WTC11 (cell line): ENCODE measurements around the gene NAV2. TPM values are rescaled to one million over a fixed set of nuclear protein-coding genes. Genes with fewer than 3 reads are reported as not detected.

Experiments
- CREB1 ChIP-seq: sonication (generic); formaldehyde crosslinking; IDR thresholded peaks from 2 replicates; pipeline ENCODE4 v1.8.0; 2023; ENCODE audit warnings: mild to moderate bottlenecking, missing genetic modification reagents
- ERG ChIP-seq: fragments of 250-450 bp; sonication (Bioruptor Pico); IDR thresholded peaks from 2 replicates; pipeline ENCODE4 v1.8.0; 2021; ENCODE audit warnings: mild to moderate bottlenecking
- FOXJ3 ChIP-seq: sonication (generic); formaldehyde crosslinking; IDR thresholded peaks from 2 replicates; pipeline ENCODE4 v1.9.0; 2021; ENCODE audit warnings: missing genetic modification reagents, mild to moderate bottlenecking, borderline replicate concordance
- FOXK1 ChIP-seq: sonication (generic); formaldehyde crosslinking; IDR thresholded peaks from 2 replicates; pipeline ENCODE4 v1.8.0; 2022; ENCODE audit warnings: mild to moderate bottlenecking, moderate library complexity, missing genetic modification reagents
- HMGA2 ChIP-seq: fragments of 250-450 bp; sonication (Bioruptor Pico); IDR thresholded peaks from 2 replicates; pipeline ENCODE4 v1.4.0; 2021; ENCODE audit warnings: mild to moderate bottlenecking, moderate library complexity
- KAT7 ChIP-seq: sonication (generic); formaldehyde crosslinking; IDR thresholded peaks from 2 replicates; pipeline ENCODE4 v1.8.1; 2023; ENCODE audit warnings: missing genetic modification reagents, mild to moderate bottlenecking, borderline replicate concordance
- NFE2L1 ChIP-seq: sonication (generic); formaldehyde crosslinking; IDR thresholded peaks from 2 replicates; pipeline ENCODE4 v1.8.1; 2023; ENCODE audit warnings: missing genetic modification reagents
- NR3C1 ChIP-seq: sonication (generic); formaldehyde crosslinking; conservative IDR thresholded peaks from 2 replicates; pipeline ENCODE4 v1.8.1; 2023; ENCODE audit warnings: low read depth, mild to moderate bottlenecking, missing genetic modification reagents
- PRDM15 ChIP-seq: sonication (generic); formaldehyde crosslinking; IDR thresholded peaks from 2 replicates; pipeline ENCODE4 v1.8.0; 2022; ENCODE audit warnings: missing genetic modification reagents
- TCF7 ChIP-seq: sonication (generic); formaldehyde crosslinking; IDR thresholded peaks from 2 replicates; pipeline ENCODE4 v1.8.0; 2022; ENCODE audit warnings: mild to moderate bottlenecking, low read depth, missing genetic modification reagents, moderate library complexity
- TEAD1 ChIP-seq: sonication (generic); formaldehyde crosslinking; IDR thresholded peaks from 2 replicates; pipeline ENCODE4 v1.8.0; 2022; ENCODE audit warnings: mild to moderate bottlenecking, missing genetic modification reagents
- ZBTB21 ChIP-seq: sonication (generic); formaldehyde crosslinking; IDR thresholded peaks from 2 replicates; pipeline ENCODE4 v1.8.1; 2023; ENCODE audit warnings: mild to moderate bottlenecking, missing genetic modification reagents, borderline replicate concordance
- ZNF121 ChIP-seq: sonication (generic); formaldehyde crosslinking; IDR thresholded peaks from 2 replicates; pipeline ENCODE4 v1.8.0; 2023; ENCODE audit warnings: missing genetic modification reagents
- ZNF232 ChIP-seq: sonication (generic); formaldehyde crosslinking; IDR thresholded peaks from 2 replicates; pipeline ENCODE4 v1.8.0; 2022; ENCODE audit warnings: mild to moderate bottlenecking, missing genetic modification reagents
- ZNF396 ChIP-seq: fragments of 250-450 bp; sonication (Bioruptor Pico); IDR thresholded peaks from 2 replicates; pipeline ENCODE4 v1.8.0; 2021; ENCODE audit warnings: mild to moderate bottlenecking, moderate library complexity, borderline replicate concordance
- ZNF416 ChIP-seq: fragments of 250-450 bp; sonication (Bioruptor Pico); IDR thresholded peaks from 2 replicates; pipeline ENCODE4 v1.9.0; 2021; ENCODE audit warnings: mild to moderate bottlenecking, inconsistent platforms
- ZNF671 ChIP-seq: fragments of 250-450 bp; sonication (Bioruptor Pico); IDR thresholded peaks from 2 replicates; pipeline ENCODE4 v1.8.0; 2021; ENCODE audit warnings: mild to moderate bottlenecking
- total RNA-seq: library from RNA; stranded (reverse); gene quantifications from 3 replicates; pipeline ENCODE4 v1.2.3, GENCODE V29; 2021
- TF ChIP-seq, protein P1 (sequence below): sonication (generic); formaldehyde crosslinking; conservative IDR thresholded peaks from 2 replicates; pipeline ENCODE4 v1.8.1; 2023; ENCODE audit warnings: mild to moderate bottlenecking, low read depth, missing genetic modification reagents, moderate library complexity
- TF ChIP-seq, protein P2 (sequence below): sonication (generic); formaldehyde crosslinking; IDR thresholded peaks from 2 replicates; pipeline ENCODE4 v1.8.0; 2022; ENCODE audit warnings: mild to moderate bottlenecking, missing genetic modification reagents
- TF ChIP-seq, protein P3 (sequence below): sonication (generic); formaldehyde crosslinking; IDR thresholded peaks from 2 replicates; pipeline ENCODE4 v1.8.1; 2022; ENCODE audit warnings: missing genetic modification reagents, borderline replicate concordance
- TF ChIP-seq, protein P4 (sequence below): sonication (generic); formaldehyde crosslinking; IDR thresholded peaks from 2 replicates; pipeline ENCODE4 v1.8.1; 2023; ENCODE audit warnings: mild to moderate bottlenecking, missing genetic modification reagents, borderline replicate concordance
- TF ChIP-seq, protein P5 (sequence below): fragments of 250-450 bp; sonication (Bioruptor Pico); IDR thresholded peaks from 2 replicates; pipeline ENCODE4 v1.9.0; 2021; ENCODE audit warnings: mild to moderate bottlenecking
- TF ChIP-seq, protein P6 (sequence below): sonication (generic); formaldehyde crosslinking; IDR thresholded peaks from 2 replicates; pipeline ENCODE4 v1.8.1; 2023; ENCODE audit warnings: mild to moderate bottlenecking, missing genetic modification reagents, moderate library complexity

The NAV2 gene
- total RNA-seq, 1 experiment from 2014 or later, result 42.8 TPM

- TF ChIP-seq, protein P1, sequence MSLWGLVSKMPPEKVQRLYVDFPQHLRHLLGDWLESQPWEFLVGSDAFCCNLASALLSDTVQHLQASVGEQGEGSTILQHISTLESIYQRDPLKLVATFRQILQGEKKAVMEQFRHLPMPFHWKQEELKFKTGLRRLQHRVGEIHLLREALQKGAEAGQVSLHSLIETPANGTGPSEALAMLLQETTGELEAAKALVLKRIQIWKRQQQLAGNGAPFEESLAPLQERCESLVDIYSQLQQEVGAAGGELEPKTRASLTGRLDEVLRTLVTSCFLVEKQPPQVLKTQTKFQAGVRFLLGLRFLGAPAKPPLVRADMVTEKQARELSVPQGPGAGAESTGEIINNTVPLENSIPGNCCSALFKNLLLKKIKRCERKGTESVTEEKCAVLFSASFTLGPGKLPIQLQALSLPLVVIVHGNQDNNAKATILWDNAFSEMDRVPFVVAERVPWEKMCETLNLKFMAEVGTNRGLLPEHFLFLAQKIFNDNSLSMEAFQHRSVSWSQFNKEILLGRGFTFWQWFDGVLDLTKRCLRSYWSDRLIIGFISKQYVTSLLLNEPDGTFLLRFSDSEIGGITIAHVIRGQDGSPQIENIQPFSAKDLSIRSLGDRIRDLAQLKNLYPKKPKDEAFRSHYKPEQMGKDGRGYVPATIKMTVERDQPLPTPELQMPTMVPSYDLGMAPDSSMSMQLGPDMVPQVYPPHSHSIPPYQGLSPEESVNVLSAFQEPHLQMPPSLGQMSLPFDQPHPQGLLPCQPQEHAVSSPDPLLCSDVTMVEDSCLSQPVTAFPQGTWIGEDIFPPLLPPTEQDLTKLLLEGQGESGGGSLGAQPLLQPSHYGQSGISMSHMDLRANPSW (CRISPR knock-in tag), result no peak
- TF ChIP-seq NFE2L1 (CRISPR knock-in tag), result 0 out of 2 replicates have a peak, but pooled peaks have one; percentile 66
- no peak for TF ChIP-seq NR3C1 (CRISPR knock-in tag)
- 0 out of 2 replicates have a peak, but pooled peaks have one; percentile 52 for TF ChIP-seq FOXK1 (CRISPR knock-in tag)
- no peak for TF ChIP-seq HMGA2 (CRISPR knock-in tag)
- TF ChIP-seq ZNF671 (CRISPR knock-in tag), result no peak
- TF ChIP-seq, protein P2, sequence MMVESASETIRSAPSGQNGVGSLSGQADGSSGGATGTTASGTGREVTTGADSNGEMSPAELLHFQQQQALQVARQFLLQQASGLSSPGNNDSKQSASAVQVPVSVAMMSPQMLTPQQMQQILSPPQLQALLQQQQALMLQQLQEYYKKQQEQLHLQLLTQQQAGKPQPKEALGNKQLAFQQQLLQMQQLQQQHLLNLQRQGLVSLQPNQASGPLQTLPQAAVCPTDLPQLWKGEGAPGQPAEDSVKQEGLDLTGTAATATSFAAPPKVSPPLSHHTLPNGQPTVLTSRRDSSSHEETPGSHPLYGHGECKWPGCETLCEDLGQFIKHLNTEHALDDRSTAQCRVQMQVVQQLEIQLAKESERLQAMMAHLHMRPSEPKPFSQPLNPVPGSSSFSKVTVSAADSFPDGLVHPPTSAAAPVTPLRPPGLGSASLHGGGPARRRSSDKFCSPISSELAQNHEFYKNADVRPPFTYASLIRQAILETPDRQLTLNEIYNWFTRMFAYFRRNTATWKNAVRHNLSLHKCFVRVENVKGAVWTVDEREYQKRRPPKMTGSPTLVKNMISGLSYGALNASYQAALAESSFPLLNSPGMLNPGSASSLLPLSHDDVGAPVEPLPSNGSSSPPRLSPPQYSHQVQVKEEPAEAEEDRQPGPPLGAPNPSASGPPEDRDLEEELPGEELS (CRISPR knock-in tag), result peak; percentile 62; the same call in 1 of the 2 replicates
- TF ChIP-seq ZNF121, result no peak
- no peak for TF ChIP-seq CREB1 (CRISPR knock-in tag)
- TF ChIP-seq TEAD1 (CRISPR knock-in tag), result peak; percentile 93; the same call in 1 of the 2 replicates
- TF ChIP-seq ZNF232 (CRISPR knock-in tag), result 0 out of 2 replicates have a peak, but pooled peaks have one; percentile 58
- TF ChIP-seq PRDM15 (CRISPR knock-in tag), result peak; percentile 52
- no peak for TF ChIP-seq ZNF416 (CRISPR knock-in tag)
- no peak for TF ChIP-seq KAT7
- peak; percentile 64; the same call in 1 of the 2 replicates for TF ChIP-seq ZBTB21
- no peak for TF ChIP-seq FOXJ3 (CRISPR knock-in tag)
- TF ChIP-seq, protein P3, sequence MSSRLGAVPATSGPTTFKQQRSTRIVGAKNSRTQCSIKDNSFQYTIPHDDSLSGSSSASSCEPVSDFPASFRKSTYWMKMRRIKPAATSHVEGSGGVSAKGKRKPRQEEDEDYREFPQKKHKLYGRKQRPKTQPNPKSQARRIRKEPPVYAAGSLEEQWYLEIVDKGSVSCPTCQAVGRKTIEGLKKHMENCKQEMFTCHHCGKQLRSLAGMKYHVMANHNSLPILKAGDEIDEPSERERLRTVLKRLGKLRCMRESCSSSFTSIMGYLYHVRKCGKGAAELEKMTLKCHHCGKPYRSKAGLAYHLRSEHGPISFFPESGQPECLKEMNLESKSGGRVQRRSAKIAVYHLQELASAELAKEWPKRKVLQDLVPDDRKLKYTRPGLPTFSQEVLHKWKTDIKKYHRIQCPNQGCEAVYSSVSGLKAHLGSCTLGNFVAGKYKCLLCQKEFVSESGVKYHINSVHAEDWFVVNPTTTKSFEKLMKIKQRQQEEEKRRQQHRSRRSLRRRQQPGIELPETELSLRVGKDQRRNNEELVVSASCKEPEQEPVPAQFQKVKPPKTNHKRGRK (CRISPR knock-in tag), result no peak
- TF ChIP-seq, protein P4, sequence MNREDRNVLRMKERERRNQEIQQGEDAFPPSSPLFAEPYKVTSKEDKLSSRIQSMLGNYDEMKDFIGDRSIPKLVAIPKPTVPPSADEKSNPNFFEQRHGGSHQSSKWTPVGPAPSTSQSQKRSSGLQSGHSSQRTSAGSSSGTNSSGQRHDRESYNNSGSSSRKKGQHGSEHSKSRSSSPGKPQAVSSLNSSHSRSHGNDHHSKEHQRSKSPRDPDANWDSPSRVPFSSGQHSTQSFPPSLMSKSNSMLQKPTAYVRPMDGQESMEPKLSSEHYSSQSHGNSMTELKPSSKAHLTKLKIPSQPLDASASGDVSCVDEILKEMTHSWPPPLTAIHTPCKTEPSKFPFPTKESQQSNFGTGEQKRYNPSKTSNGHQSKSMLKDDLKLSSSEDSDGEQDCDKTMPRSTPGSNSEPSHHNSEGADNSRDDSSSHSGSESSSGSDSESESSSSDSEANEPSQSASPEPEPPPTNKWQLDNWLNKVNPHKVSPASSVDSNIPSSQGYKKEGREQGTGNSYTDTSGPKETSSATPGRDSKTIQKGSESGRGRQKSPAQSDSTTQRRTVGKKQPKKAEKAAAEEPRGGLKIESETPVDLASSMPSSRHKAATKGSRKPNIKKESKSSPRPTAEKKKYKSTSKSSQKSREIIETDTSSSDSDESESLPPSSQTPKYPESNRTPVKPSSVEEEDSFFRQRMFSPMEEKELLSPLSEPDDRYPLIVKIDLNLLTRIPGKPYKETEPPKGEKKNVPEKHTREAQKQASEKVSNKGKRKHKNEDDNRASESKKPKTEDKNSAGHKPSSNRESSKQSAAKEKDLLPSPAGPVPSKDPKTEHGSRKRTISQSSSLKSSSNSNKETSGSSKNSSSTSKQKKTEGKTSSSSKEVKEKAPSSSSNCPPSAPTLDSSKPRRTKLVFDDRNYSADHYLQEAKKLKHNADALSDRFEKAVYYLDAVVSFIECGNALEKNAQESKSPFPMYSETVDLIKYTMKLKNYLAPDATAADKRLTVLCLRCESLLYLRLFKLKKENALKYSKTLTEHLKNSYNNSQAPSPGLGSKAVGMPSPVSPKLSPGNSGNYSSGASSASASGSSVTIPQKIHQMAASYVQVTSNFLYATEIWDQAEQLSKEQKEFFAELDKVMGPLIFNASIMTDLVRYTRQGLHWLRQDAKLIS, result no peak
- no peak for TF ChIP-seq ZNF396 (CRISPR knock-in tag)
- no peak for TF ChIP-seq TCF7
- TF ChIP-seq, protein P5, sequence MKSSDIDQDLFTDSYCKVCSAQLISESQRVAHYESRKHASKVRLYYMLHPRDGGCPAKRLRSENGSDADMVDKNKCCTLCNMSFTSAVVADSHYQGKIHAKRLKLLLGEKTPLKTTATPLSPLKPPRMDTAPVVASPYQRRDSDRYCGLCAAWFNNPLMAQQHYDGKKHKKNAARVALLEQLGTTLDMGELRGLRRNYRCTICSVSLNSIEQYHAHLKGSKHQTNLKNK (CRISPR knock-in tag), result no peak
- TF ChIP-seq, protein P6, sequence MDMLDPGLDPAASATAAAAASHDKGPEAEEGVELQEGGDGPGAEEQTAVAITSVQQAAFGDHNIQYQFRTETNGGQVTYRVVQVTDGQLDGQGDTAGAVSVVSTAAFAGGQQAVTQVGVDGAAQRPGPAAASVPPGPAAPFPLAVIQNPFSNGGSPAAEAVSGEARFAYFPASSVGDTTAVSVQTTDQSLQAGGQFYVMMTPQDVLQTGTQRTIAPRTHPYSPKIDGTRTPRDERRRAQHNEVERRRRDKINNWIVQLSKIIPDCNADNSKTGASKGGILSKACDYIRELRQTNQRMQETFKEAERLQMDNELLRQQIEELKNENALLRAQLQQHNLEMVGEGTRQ (CRISPR knock-in tag), result peak; percentile 29; the same call in 1 of the 2 replicates
- TF ChIP-seq ERG, result no peak
These were observed 240.7 kb downstream of the NAV2 start (continued) for GRCh38 chr11:19953336-19953735.
